HUES64 (cell line): ENCODE results near the gene MT2A.

Experiments used
- H3K27ac ChIP-seq: 2 replicates; pipeline ENCODE4 v1.7.0; 2013; ENCODE audit warnings: low read depth, low read length, inconsistent platforms
- H3K27me3 ChIP-seq: 2 replicates; pipeline ENCODE4 v1.6.1; 2013; ENCODE audit warnings: mild to moderate bottlenecking, low read length; ENCODE audit not compliant: insufficient read depth
- H3K36me3 ChIP-seq: 2 replicates; pipeline ENCODE4 v1.6.1; 2013; ENCODE audit warnings: mild to moderate bottlenecking, low read length; ENCODE audit not compliant: insufficient read depth
- H3K4me1 ChIP-seq: 2 replicates; pipeline ENCODE4 v1.6.1; 2013; ENCODE audit warnings: mild to moderate bottlenecking, low read length, moderate library complexity; ENCODE audit not compliant: insufficient read depth
- H3K4me3 ChIP-seq: 2 replicates; pipeline ENCODE4 v1.5.1; 2013; ENCODE audit warnings: mild to moderate bottlenecking, low read length, moderate library complexity
- H3K9ac ChIP-seq: 2 replicates; pipeline ENCODE4 v1.6.1; 2013; ENCODE audit warnings: mild to moderate bottlenecking, low read depth, low read length
- H3K9me3 ChIP-seq: 2 replicates; pipeline ENCODE4 v1.6.1; 2013; ENCODE audit warnings: low read depth, low read length; ENCODE audit not compliant: insufficient read depth
- WGBS: fragments of 150-250, 120-280 bp; methylation state at CpG from one replicate; pipeline ENCODE4 v1.1.7; 2013; ENCODE audit warnings: missing lambda C conversion rate; 5-methylcytosine and 5-hydroxymethylcytosine counted together

The MT2A gene

GRCh38 chr16:56632156-56632847 is 23.9 kb downstream of the MT2A start, which contains the start of gene MT1M:
TSS of gene MT1M (plus strand) at chr16:56632659. CDS start at chr16:56632732, 73 bp downstream.
- Histone ChIP-seq H3K9me3 (no peaks in the 10 kb centered on the region), H3K4me3 (peak within 1 kb of the TSS; percentile 44), H3K4me1 (no peaks in the 10 kb centered on the region), H3K9ac (no peak within 1 kb of the TSS), H3K27ac (no peak within 1 kb of the TSS), H3K27me3 (peaks cover 99% of the 10 kb centered on the region), H3K36me3 (no peaks in the 10 kb centered on the region)
- WGBS: 1% methylated on average over 58 of the region's 61 CpGs

GRCh38 chr16:56632848-56633365 is 24.5 kb downstream of the MT2A start:
- no peak overlapping the region for H3K9ac ChIP-seq
- H3K36me3 ChIP-seq: no peaks in the 10 kb centered on the region
- WGBS: 15% methylated on average over 6 of the region's 6 CpGs
- peak overlapping the region; percentile 44 for H3K4me3 ChIP-seq
- no peaks in the 10 kb centered on the region for H3K9me3 ChIP-seq
- H3K4me1 ChIP-seq: no peaks in the 10 kb centered on the region
- peaks cover 100% of the 10 kb centered on the region for H3K27me3 ChIP-seq
- no peak overlapping the region for H3K27ac ChIP-seq

GRCh38 chr16:56633535-56633934 is 25.2 kb downstream of the MT2A start:
- H3K4me1 ChIP-seq: peaks cover under 1% of the 10 kb centered on the region; the same call in 1 of the 2 replicates
- 49% methylated on average over 7 of the region's 7 CpGs for WGBS
- H3K27ac ChIP-seq: no peak overlapping the region
- no peaks in the 10 kb centered on the region for H3K36me3 ChIP-seq
- H3K9ac ChIP-seq: no peak overlapping the region
- H3K4me3 ChIP-seq: no peak overlapping the region
- H3K27me3 ChIP-seq: peaks cover 100% of the 10 kb centered on the region
- no peaks in the 10 kb centered on the region for H3K9me3 ChIP-seq

- H3K4me3 ChIP-seq: peak overlapping the region; percentile 20; the same call in 1 of the 2 replicates
- H3K27me3 ChIP-seq: peaks cover 100% of the 10 kb centered on the region
- no peak overlapping the region for H3K27ac ChIP-seq
- no peak overlapping the region for H3K9ac ChIP-seq
- no peaks in the 10 kb centered on the region for H3K36me3 ChIP-seq
- H3K9me3 ChIP-seq: no peaks in the 10 kb centered on the region
- peaks cover 3% of the 10 kb centered on the region; the same call in 1 of the 2 replicates for H3K4me1 ChIP-seq
- WGBS: 3% methylated on average over 47 of the region's 47 CpGs
Observed at GRCh38 chr16:56634715-56635440, 26.5 kb downstream of the MT2A start.

GRCh38 chr16:56635441-56635967 is 27.1 kb downstream of the MT2A start:
- H3K4me3 ChIP-seq: peak overlapping the region; percentile 20; the same call in 1 of the 2 replicates
- no peak overlapping the region for H3K27ac ChIP-seq
- H3K4me1 ChIP-seq: peaks cover 3% of the 10 kb centered on the region; the same call in 1 of the 2 replicates
- WGBS: 3% methylated on average over 40 of the region's 40 CpGs
- peaks cover 100% of the 10 kb centered on the region for H3K27me3 ChIP-seq
- no peak overlapping the region for H3K9ac ChIP-seq
- H3K36me3 ChIP-seq: no peaks in the 10 kb centered on the region
- no peaks in the 10 kb centered on the region for H3K9me3 ChIP-seq

GRCh38 chr16:56636616-56637413 is 28.4 kb downstream of the MT2A start:
- Histone ChIP-seq H3K9ac (no peak overlapping the region), H3K27ac (no peak overlapping the region), H3K4me3 (no peak overlapping the region), H3K4me1 (peaks cover 3% of the 10 kb centered on the region; the same call in 1 of the 2 replicates), H3K27me3 (peaks cover 100% of the 10 kb centered on the region), H3K9me3 (no peaks in the 10 kb centered on the region), H3K36me3 (no peaks in the 10 kb centered on the region)
- 23% methylated on average over 9 of the region's 9 CpGs for WGBS

- peaks cover 3% of the 10 kb centered on the region; the same call in 1 of the 2 replicates for H3K4me1 ChIP-seq
- H3K27ac ChIP-seq: no peak within 1 kb of the TSS
- peaks cover 100% of the 10 kb centered on the region for H3K27me3 ChIP-seq
- H3K36me3 ChIP-seq: no peaks in the 10 kb centered on the region
- 3% methylated on average over 68 of the region's 68 CpGs for WGBS
- peak within 1 kb of the TSS; percentile 49 for H3K4me3 ChIP-seq
- H3K9me3 ChIP-seq: no peaks in the 10 kb centered on the region
- no peak within 1 kb of the TSS for H3K9ac ChIP-seq
Observed at GRCh38 chr16:56637814-56638750, 29.7 kb downstream of the MT2A start, which contains the start of gene MT1A. TSS of gene MT1A (plus strand) at chr16:56638666. CDS start at chr16:56638739, 73 bp downstream.

GRCh38 chr16:56639045-56639444 is 30.7 kb downstream of the MT2A start:
- H3K27me3 ChIP-seq: peaks cover 100% of the 10 kb centered on the region
- no peak overlapping the region for H3K9ac ChIP-seq
- no peak overlapping the region for H3K4me3 ChIP-seq
- H3K27ac ChIP-seq: no peak overlapping the region
- peaks cover 3% of the 10 kb centered on the region; the same call in 1 of the 2 replicates for H3K4me1 ChIP-seq
- WGBS: 89% methylated on average over 1 of the region's 1 CpG
- H3K36me3 ChIP-seq: no peaks in the 10 kb centered on the region
- H3K9me3 ChIP-seq: no peaks in the 10 kb centered on the region

- Histone ChIP-seq H3K27ac (no peak overlapping the region), H3K4me3 (no peak overlapping the region), H3K4me1 (peaks cover 3% of the 10 kb centered on the region; the same call in 1 of the 2 replicates), H3K9me3 (no peaks in the 10 kb centered on the region), H3K9ac (no peak overlapping the region), H3K36me3 (no peaks in the 10 kb centered on the region), H3K27me3 (peaks cover 100% of the 10 kb centered on the region)
- WGBS: 100% methylated on average over 1 of the region's 1 CpG
Observed at GRCh38 chr16:56640076-56640475, 31.7 kb downstream of the MT2A start.

- H3K9me3 ChIP-seq: no peaks in the 10 kb centered on the region
- no peak overlapping the region for H3K4me3 ChIP-seq
- no peaks in the 10 kb centered on the region for H3K36me3 ChIP-seq
- peaks cover 3% of the 10 kb centered on the region; the same call in 1 of the 2 replicates for H3K4me1 ChIP-seq
- peaks cover 100% of the 10 kb centered on the region for H3K27me3 ChIP-seq
- no peak overlapping the region for H3K9ac ChIP-seq
- H3K27ac ChIP-seq: no peak overlapping the region
- 82% methylated on average over 2 of the region's 2 CpGs for WGBS
Observed at GRCh38 chr16:56641166-56641565, 32.8 kb downstream of the MT2A start.
